Type B pancreatic cell (in vitro differentiated cells): ENCODE measurements around the gene B4GALNT4. TPM values are rescaled to one million over a fixed set of nuclear protein-coding genes. Genes with fewer than 3 reads are reported as not detected.
A peak's percentile ranks its signal among the peaks of the same experiment; 100 is the strongest.

ENCODE experiments used
- DNase-seq: peaks from one replicate; pipeline ENCODE4 v3.0.0; 2021; ENCODE audit warnings: mixed read lengths; ENCODE audit not compliant: unreplicated experiment; ENCODE audit errors: extremely low spot score
- H3K27ac Mint-ChIP-seq: 2 replicates; pipeline ENCODE4 v1.8.0; 2021; ENCODE audit warnings: mild to moderate bottlenecking, mixed read lengths
- H3K27me3 Mint-ChIP-seq: 2 replicates; pipeline ENCODE4 v1.8.0; 2021; ENCODE audit warnings: mixed read lengths
- H3K36me3 Mint-ChIP-seq: 2 replicates; pipeline ENCODE4 v1.8.0; 2021; ENCODE audit warnings: mixed read lengths
- H3K4me1 Mint-ChIP-seq: one replicate; pipeline ENCODE4 v1.8.0; 2021; ENCODE audit warnings: mixed read lengths; ENCODE audit not compliant: unreplicated experiment
- H3K4me3 Mint-ChIP-seq: 2 replicates; pipeline ENCODE4 v1.8.0; 2021; ENCODE audit warnings: mild to moderate bottlenecking, mixed read lengths
- H3K9me3 Mint-ChIP-seq: 2 replicates; pipeline ENCODE4 v1.8.0; 2021; ENCODE audit warnings: mixed read lengths
- CTCF ChIP-seq: fragments of 200-600 bp; sonication (generic); conservative IDR thresholded peaks from 2 replicates; pipeline ENCODE4 v1.5.0; 2021; ENCODE audit warnings: antibody characterized with exemption, mild to moderate bottlenecking
- total RNA-seq: library from RNA; stranded (reverse); gene quantifications from 2 replicates; pipeline ENCODE4 v1.2.1, GENCODE V29; 2021; ENCODE audit warnings: low replicate concordance

B4GALNT4 gene
- total RNA-seq, 1 donor from 2014 or later = 185 TPM

- Mint-ChIP-seq H3K9me3 (no peaks in the 10 kb centered on the region), H3K27ac (peak overlapping the region; percentile 83), H3K4me1 (peaks cover 32% of the 10 kb centered on the region), H3K27me3 (peaks cover 3% of the 10 kb centered on the region), H3K36me3 (no peaks in the 10 kb centered on the region), H3K4me3 (peak overlapping the region; percentile 74)
- DNase-seq = no peak
- TF ChIP-seq CTCF = no peak
Observed at GRCh38 chr11:335779-336658, 33.3 kb upstream of the B4GALNT4 start.

- peak overlapping the region; percentile 83 for H3K27ac Mint-ChIP-seq
- H3K36me3 Mint-ChIP-seq = no peaks in the 10 kb centered on the region
- peak overlapping the region; percentile 1 for H3K4me3 Mint-ChIP-seq
- no peak for TF ChIP-seq CTCF
- no peak for DNase-seq
- H3K9me3 Mint-ChIP-seq = no peaks in the 10 kb centered on the region
- peaks cover 32% of the 10 kb centered on the region for H3K4me1 Mint-ChIP-seq
- peaks cover 3% of the 10 kb centered on the region for H3K27me3 Mint-ChIP-seq
Observed at GRCh38 chr11:336659-337198, 32.6 kb upstream of the B4GALNT4 start.

- H3K4me1 Mint-ChIP-seq = peaks cover 37% of the 10 kb centered on the region
Observed at GRCh38 chr11:337711-338110, 31.6 kb upstream of the B4GALNT4 start.

GRCh38 chr11:339963-340362 is 29.3 kb upstream of the B4GALNT4 start:
- no peak overlapping the region for H3K27ac Mint-ChIP-seq
- no peak for TF ChIP-seq CTCF

More at GRCh38 chr11:337711-338110, 31.6 kb upstream of the B4GALNT4 start:
- DNase-seq = no peak
- Mint-ChIP-seq H3K4me3 (no peak overlapping the region), H3K27me3 (peaks cover 3% of the 10 kb centered on the region), H3K36me3 (no peaks in the 10 kb centered on the region), H3K27ac (no peak overlapping the region), H3K9me3 (no peaks in the 10 kb centered on the region)
- no peak for TF ChIP-seq CTCF

GRCh38 chr11:340539-341512 is 28.5 kb upstream of the B4GALNT4 start:
- Mint-ChIP-seq H3K27me3 (peaks cover 3% of the 10 kb centered on the region), H3K4me1 (peaks cover 16% of the 10 kb centered on the region), H3K36me3 (no peaks in the 10 kb centered on the region), H3K9me3 (no peaks in the 10 kb centered on the region), H3K4me3 (no peak overlapping the region), H3K27ac (no peak overlapping the region)
- TF ChIP-seq CTCF = no peak
- DNase-seq = no peak

More at GRCh38 chr11:339963-340362, 29.3 kb upstream of the B4GALNT4 start:
- DNase-seq = no peak
- Mint-ChIP-seq H3K4me1 (peaks cover 22% of the 10 kb centered on the region), H3K36me3 (no peaks in the 10 kb centered on the region), H3K4me3 (no peak overlapping the region), H3K9me3 (no peaks in the 10 kb centered on the region), H3K27me3 (peaks cover 3% of the 10 kb centered on the region)
